ENCODE results near the gene NUAK2. TPM values are rescaled to one million over a fixed set of nuclear protein-coding genes. Genes with fewer than 3 reads are reported as not detected.

Gene NUAK2
- total and polyA plus RNA-seq, 2 experiments from 2014 or later, result 3.0 to 3.8 TPM

GRCh38 chr1:205317311-205317917, 4.1 kb downstream of the NUAK2 start:
- H3K9me2 ChIP-seq (ENCODE audit: insufficient read depth), result no peaks in the 10 kb centered on the region
- no peak for DNase-seq
- peaks cover 17% of the 10 kb centered on the region for H3K4me1 ChIP-seq (ENCODE audit: insufficient read depth)
- 71 to 77% methylated on average over 7 of the region's 7 CpGs for WGBS, 2 experiments (ENCODE audit: low coverage in 1 of 2, low lambda C conversion rate in 2 of 2, missing lambda C conversion rate in 2 of 2)
- no peak overlapping the region for H3K9ac ChIP-seq
- H3K4me2 ChIP-seq (ENCODE audit: unreplicated experiment), result no peak overlapping the region
- H3K4me3 ChIP-seq, result no peak overlapping the region
- H3K27ac ChIP-seq, result no peak overlapping the region
- in situ Hi-C loops (cut with MboI), result no loop called here
- no peaks in the 10 kb centered on the region for H3K9me3 ChIP-seq (ENCODE audit: low read depth)
- no peak overlapping the region for H2AFZ ChIP-seq
- peaks cover 10% of the 10 kb centered on the region; the same call in 1 of the 2 replicates for H3F3A ChIP-seq (ENCODE audit: insufficient read depth)
- H3K27me3 ChIP-seq (replicated peaks; ENCODE audit: insufficient read depth), result no peaks in the 10 kb centered on the region
- H3K79me2 ChIP-seq (ENCODE audit: insufficient read depth), result peaks cover 90% of the 10 kb centered on the region
- TF ChIP-seq EZH2phosphoT487 (IDR thresholded peaks at IDR 0.05; ENCODE audit: insufficient read depth, low read depth) (no peak), EZH2 (IDR thresholded peaks at IDR 0.05; ENCODE audit: insufficient read depth, poor library complexity, severe bottlenecking) (no peak)
- no peaks in the 10 kb centered on the region for H3K36me3 ChIP-seq (ENCODE audit: low read depth)
- H4K20me1 ChIP-seq (ENCODE audit: insufficient read depth), result no peaks in the 10 kb centered on the region

DNA sequence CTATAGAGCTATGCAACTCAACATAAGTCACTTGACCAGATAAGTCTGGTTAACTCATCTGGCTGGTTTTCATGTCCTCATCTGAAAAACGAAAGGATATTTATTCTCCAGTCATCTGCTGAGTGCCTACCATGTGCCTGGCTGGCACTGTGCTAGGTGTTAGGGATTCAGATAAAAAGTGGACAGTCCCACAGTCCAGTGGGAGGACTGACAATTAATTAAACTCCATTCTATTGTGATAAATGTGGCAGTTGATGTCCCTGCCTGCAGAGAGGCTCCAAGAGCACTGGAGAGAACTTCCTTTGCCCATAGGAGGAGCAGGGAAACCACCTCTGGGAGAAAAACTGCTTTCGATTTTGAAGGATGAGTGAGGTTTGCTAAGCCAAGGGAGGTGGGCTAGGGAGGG, 5.4 kb downstream of the NUAK2 start:
- Histone ChIP-seq H3K4me2 (ENCODE audit: unreplicated experiment) (no peak overlapping the region), H4K20me1 (ENCODE audit: insufficient read depth) (no peaks in the 10 kb centered on the region), H3F3A (ENCODE audit: insufficient read depth) (peaks cover 10% of the 10 kb centered on the region; the same call in 1 of the 2 replicates), H3K27me3 (replicated peaks; ENCODE audit: insufficient read depth) (no peaks in the 10 kb centered on the region), H3K9ac (no peak overlapping the region), H2AFZ (no peak overlapping the region), H3K4me1 (ENCODE audit: insufficient read depth) (peaks cover 17% of the 10 kb centered on the region), H3K9me2 (ENCODE audit: insufficient read depth) (no peaks in the 10 kb centered on the region), H3K9me3 (ENCODE audit: low read depth) (no peaks in the 10 kb centered on the region), H3K4me3 (no peak overlapping the region), H3K27ac (no peak overlapping the region), H3K79me2 (ENCODE audit: insufficient read depth) (peaks cover 100% of the 10 kb centered on the region), H3K36me3 (ENCODE audit: low read depth) (no peaks in the 10 kb centered on the region)
- no peak for DNase-seq
- TF ChIP-seq EZH2 (IDR thresholded peaks at IDR 0.05; ENCODE audit: insufficient read depth, poor library complexity, severe bottlenecking), result no peak
- no peak for TF ChIP-seq EZH2phosphoT487 (IDR thresholded peaks at IDR 0.05; ENCODE audit: insufficient read depth, low read depth)
- in situ Hi-C loops (cut with MboI), result no loop called here
- 60 to 77% methylated on average over 2 of the region's 2 CpGs for WGBS, 2 experiments (ENCODE audit: low coverage in 1 of 2, low lambda C conversion rate in 2 of 2, missing lambda C conversion rate in 2 of 2)

GRCh38 chr1:205315008-205315618, 6.4 kb downstream of the NUAK2 start:
- Histone ChIP-seq H3K9ac (no peak overlapping the region), H3K9me2 (ENCODE audit: insufficient read depth) (no peaks in the 10 kb centered on the region), H3K4me2 (ENCODE audit: unreplicated experiment) (no peak overlapping the region), H3K27me3 (replicated peaks; ENCODE audit: insufficient read depth) (no peaks in the 10 kb centered on the region), H3K27ac (no peak overlapping the region), H3K79me2 (ENCODE audit: insufficient read depth) (peaks cover 98% of the 10 kb centered on the region), H2AFZ (no peak overlapping the region), H3F3A (ENCODE audit: insufficient read depth) (peaks cover 10% of the 10 kb centered on the region; the same call in 1 of the 2 replicates), H3K4me3 (no peak overlapping the region), H3K4me1 (ENCODE audit: insufficient read depth) (peaks cover 14% of the 10 kb centered on the region), H4K20me1 (ENCODE audit: insufficient read depth) (no peaks in the 10 kb centered on the region), H3K9me3 (ENCODE audit: low read depth) (no peaks in the 10 kb centered on the region), H3K36me3 (ENCODE audit: low read depth) (peaks cover 4% of the 10 kb centered on the region)
- no peak for DNase-seq
- in situ Hi-C loops (cut with MboI), result no loop called here
- TF ChIP-seq EZH2 (IDR thresholded peaks at IDR 0.05; ENCODE audit: insufficient read depth, poor library complexity, severe bottlenecking) (no peak), EZH2phosphoT487 (IDR thresholded peaks at IDR 0.05; ENCODE audit: insufficient read depth, low read depth) (no peak)
- 92 to 93% methylated on average over 5 of the region's 5 CpGs for WGBS, 2 experiments (ENCODE audit: low coverage in 1 of 2, low lambda C conversion rate in 2 of 2, missing lambda C conversion rate in 2 of 2)

DNA sequence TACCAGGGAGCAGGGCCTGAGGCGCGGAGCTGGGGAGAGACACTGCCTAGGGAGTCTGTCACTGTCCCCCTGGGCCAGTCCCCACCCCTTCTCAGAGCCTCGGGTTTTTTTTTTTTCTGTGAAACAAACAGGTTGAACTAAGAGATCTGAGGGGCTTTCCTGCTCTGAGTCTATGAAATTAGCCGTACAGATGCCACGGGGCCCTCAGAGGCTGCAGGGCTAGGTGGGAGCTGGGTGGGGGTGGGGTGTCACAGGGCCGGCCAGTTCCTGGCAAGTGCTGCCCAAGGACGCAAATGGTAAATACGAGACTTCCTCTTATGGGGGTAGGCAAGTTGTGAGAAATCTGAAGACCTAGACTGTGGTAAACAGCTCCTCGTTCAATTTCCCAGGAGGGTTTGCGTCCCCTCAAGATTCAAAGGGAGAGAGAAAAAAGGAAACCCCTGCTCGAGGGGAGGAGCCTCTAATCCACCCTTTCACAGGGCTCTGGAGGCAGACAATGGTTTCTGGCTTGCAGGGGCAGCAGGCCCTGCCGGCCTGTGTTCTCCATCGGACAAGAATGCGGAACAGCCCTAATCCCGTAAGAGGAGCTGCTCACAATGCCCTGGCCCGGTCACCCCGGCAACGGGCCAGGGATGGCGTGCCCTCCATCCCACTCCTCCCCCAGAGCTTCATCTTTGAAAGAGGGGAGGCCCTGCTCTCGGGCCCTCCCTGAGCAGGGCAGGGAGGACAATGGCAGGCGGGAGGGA, 7.8 kb downstream of the NUAK2 start:
- no peak for DNase-seq
- peaks cover 9% of the 10 kb centered on the region for H3K36me3 ChIP-seq (ENCODE audit: low read depth)
- no peak overlapping the region for H3K4me2 ChIP-seq (ENCODE audit: unreplicated experiment)
- H3K79me2 ChIP-seq (ENCODE audit: insufficient read depth), result peaks cover 86% of the 10 kb centered on the region
- H3K27me3 ChIP-seq (replicated peaks; ENCODE audit: insufficient read depth), result no peaks in the 10 kb centered on the region
- no peak overlapping the region for H2AFZ ChIP-seq
- in situ Hi-C loops (cut with MboI), result no loop called here
- H3K27ac ChIP-seq, result no peak overlapping the region
- no peaks in the 10 kb centered on the region for H3K9me3 ChIP-seq (ENCODE audit: low read depth)
- no peak overlapping the region for H3K9ac ChIP-seq
- no peaks in the 10 kb centered on the region for H3K9me2 ChIP-seq (ENCODE audit: insufficient read depth)
- no peak overlapping the region for H3K4me3 ChIP-seq
- H3K4me1 ChIP-seq (ENCODE audit: insufficient read depth), result 0 out of 2 replicates have a peak, but pooled peaks cover 3% of the 10 kb centered on the region
- no peaks in the 10 kb centered on the region for H4K20me1 ChIP-seq (ENCODE audit: insufficient read depth)
- H3F3A ChIP-seq (ENCODE audit: insufficient read depth), result no peaks in the 10 kb centered on the region
- TF ChIP-seq EZH2 (IDR thresholded peaks at IDR 0.05; ENCODE audit: insufficient read depth, poor library complexity, severe bottlenecking) (no peak), EZH2phosphoT487 (IDR thresholded peaks at IDR 0.05; ENCODE audit: insufficient read depth, low read depth) (no peak)
- 62 to 64% methylated on average over 20 to 21 of the region's 21 CpGs for WGBS, 2 experiments (ENCODE audit: low coverage in 1 of 2, low lambda C conversion rate in 2 of 2, missing lambda C conversion rate in 2 of 2)

Data from GM23248 (cell line).